ENCODE data around the gene ATP8A1.
"Not testable (repeated sequence)": the region's sequence is repeated elsewhere in the genome, so short reads cannot be mapped to it uniquely, and the experiment has no call there.

ATP8A1 gene

GRCh38 chr4:42656944-42657792 is at the start of gene ATP8A1:
Gene ATP8A1, minus strand, starts transcription at chr4:42657105. Its CDS starts 232 bp downstream, at chr4:42656873.
- peak; percentile 95 to 96 for DNase-seq

GRCh38 chr4:42706086-42706485 is 49.2 kb upstream of the ATP8A1 start:
- no peak for DNase-seq

GRCh38 chr4:42703813-42704212 is 46.9 kb upstream of the ATP8A1 start:
- DNase-seq, result no peak

- no peak for DNase-seq
These were observed 46.0 kb upstream of the ATP8A1 start for GRCh38 chr4:42702895-42703294.

- not testable (repeated sequence) for DNase-seq
These were observed 44.9 kb upstream of the ATP8A1 start for GRCh38 chr4:42701780-42702179.

- no peak for DNase-seq
These were observed 33.6 kb upstream of the ATP8A1 start for GRCh38 chr4:42690537-42690936.

GRCh38 chr4:42683393-42683792 is 26.5 kb upstream of the ATP8A1 start:
- no peak for DNase-seq

- DNase-seq, result no peak
These were observed 21.6 kb upstream of the ATP8A1 start for GRCh38 chr4:42678512-42678911.

GRCh38 chr4:42676066-42676951 is 19.4 kb upstream of the ATP8A1 start:
- DNase-seq, result no peak

- no peak for DNase-seq
These were observed 16.1 kb upstream of the ATP8A1 start for GRCh38 chr4:42673082-42673425.

GRCh38 chr4:42672359-42673081 is 15.6 kb upstream of the ATP8A1 start:
- DNase-seq, result no peak

GRCh38 chr4:42671431-42672194 is 14.7 kb upstream of the ATP8A1 start:
- DNase-seq, result peak in 1 of 2 donors; percentile 21

- no peak for DNase-seq
These were observed 1.4 kb upstream of the ATP8A1 start for GRCh38 chr4:42658261-42658660.

- DNase-seq, result no peak
These were observed 294 bp downstream of the ATP8A1 start for GRCh38 chr4:42656679-42656943.

- DNase-seq, result peak; percentile 36 to 41
These were observed 805 bp downstream of the ATP8A1 start for GRCh38 chr4:42655921-42656678.

GRCh38 chr4:42655269-42655637 is 1.7 kb downstream of the ATP8A1 start:
- no peak for DNase-seq

GRCh38 chr4:42654631-42655268 is 2.2 kb downstream of the ATP8A1 start:
- DNase-seq, result peak in 1 of 2 donors; percentile 17

- no peak for DNase-seq
These were observed 3.0 kb downstream of the ATP8A1 start for GRCh38 chr4:42653626-42654560.

GRCh38 chr4:42652529-42653231 is 4.2 kb downstream of the ATP8A1 start:
- not testable (repeated sequence) for DNase-seq

GRCh38 chr4:42649870-42650269 is 7.0 kb downstream of the ATP8A1 start:
- DNase-seq, result no peak

Data from activated CD4-positive, alpha-beta T cell treated with anti-CD3 and anti-CD28 coated beads for 4 hours (primary cell).